NT2/D1 (cell line): ENCODE measurements around the gene TRPM2.

Experiments used
- SUZ12 ChIP-seq: IDR thresholded peaks from 2 replicates; pipeline ENCODE4 v1.6.1; 2011; ENCODE audit not compliant: insufficient read length, insufficient read depth; ENCODE audit errors: extremely low read depth
- YY1 ChIP-seq: IDR thresholded peaks from 2 replicates; pipeline ENCODE4 v1.6.1; 2011; ENCODE audit not compliant: insufficient read length, insufficient read depth
- ZNF274 ChIP-seq: IDR thresholded peaks from 2 replicates; pipeline ENCODE4 v1.6.1; 2011; ENCODE audit warnings: mild to moderate bottlenecking, low read depth, low read length

GRCh38 chr21:44304877-44305293 lies 48.5 kb upstream of the TRPM2 start:
- TF ChIP-seq SUZ12 (no peak), ZNF274 (no peak), YY1 (no peak)
